Urinary bladder (tissue), 4 donors: Measurements from ENCODE around the gene LIN37. TPM values are rescaled to one million over a fixed set of nuclear protein-coding genes. Genes with fewer than 3 reads are reported as not detected.
A peak's percentile ranks its signal among the peaks of the same experiment; 100 is the strongest.
"Not testable (repeated sequence)": the region's sequence is repeated elsewhere in the genome, so short reads cannot be mapped to it uniquely, and the experiment has no call there.

Experiments used
- DNase-seq: peaks from one replicate; pipeline ENCODE4 v3.0.0-alpha.2; 2015; ENCODE audit errors: extremely low spot score
- H3K27ac ChIP-seq: one replicate; pipeline ENCODE4 v1.5.1; 2013; ENCODE audit warnings: low read depth, mild to moderate bottlenecking, moderate library complexity
- H3K36me3 ChIP-seq: one replicate; pipeline ENCODE4 v1.6.1; 2013; ENCODE audit warnings: mild to moderate bottlenecking, moderate library complexity; ENCODE audit not compliant: insufficient read depth
- H3K4me1 ChIP-seq: one replicate; pipeline ENCODE4 v1.6.1; 2013; ENCODE audit warnings: mild to moderate bottlenecking, moderate library complexity; ENCODE audit not compliant: insufficient read depth
- H3K4me3 ChIP-seq: one replicate; pipeline ENCODE4 v1.5.1; 2013; ENCODE audit warnings: low read depth, low read length
- WGBS: extraction: QIAGEN DNeasy Blood & Tissue Kit; methylation state at CpG from one replicate; pipeline ENCODE4 v1.1.7; 2013; 5-methylcytosine and 5-hydroxymethylcytosine counted together
- polyA plus RNA-seq: library from polyadenylated mRNA; stranded (reverse); fragments of 200-250 nt; gene quantifications from one replicate; pipeline ENCODE4 v1.2.3, GENCODE V29; 2013
- total RNA-seq: library from RNA; depleted of rRNA; stranded (reverse); fragments of >200 nt; gene quantifications from one replicate; pipeline ENCODE4 v1.2.3, GENCODE V29; 2014
- donor health status: healthy with polysubstance abuse.
- donor health status: healthy.

LIN37 gene
- total and polyA plus RNA-seq, 2 donors, result 5.4 to 18.8 TPM

GRCh38 chr19:35757231-35757748 is 8.9 kb downstream of the LIN37 start:
- peak overlapping the region; percentile 51 for H3K4me3 ChIP-seq
- peak; percentile 72 for DNase-seq
- 3% methylated on average over 19 of the region's 19 CpGs for WGBS
- H3K36me3 ChIP-seq, result no peaks in the 10 kb centered on the region
- H3K27ac ChIP-seq, result peak overlapping the region; percentile 84
- no peaks in the 10 kb centered on the region for H3K4me1 ChIP-seq

DNA sequence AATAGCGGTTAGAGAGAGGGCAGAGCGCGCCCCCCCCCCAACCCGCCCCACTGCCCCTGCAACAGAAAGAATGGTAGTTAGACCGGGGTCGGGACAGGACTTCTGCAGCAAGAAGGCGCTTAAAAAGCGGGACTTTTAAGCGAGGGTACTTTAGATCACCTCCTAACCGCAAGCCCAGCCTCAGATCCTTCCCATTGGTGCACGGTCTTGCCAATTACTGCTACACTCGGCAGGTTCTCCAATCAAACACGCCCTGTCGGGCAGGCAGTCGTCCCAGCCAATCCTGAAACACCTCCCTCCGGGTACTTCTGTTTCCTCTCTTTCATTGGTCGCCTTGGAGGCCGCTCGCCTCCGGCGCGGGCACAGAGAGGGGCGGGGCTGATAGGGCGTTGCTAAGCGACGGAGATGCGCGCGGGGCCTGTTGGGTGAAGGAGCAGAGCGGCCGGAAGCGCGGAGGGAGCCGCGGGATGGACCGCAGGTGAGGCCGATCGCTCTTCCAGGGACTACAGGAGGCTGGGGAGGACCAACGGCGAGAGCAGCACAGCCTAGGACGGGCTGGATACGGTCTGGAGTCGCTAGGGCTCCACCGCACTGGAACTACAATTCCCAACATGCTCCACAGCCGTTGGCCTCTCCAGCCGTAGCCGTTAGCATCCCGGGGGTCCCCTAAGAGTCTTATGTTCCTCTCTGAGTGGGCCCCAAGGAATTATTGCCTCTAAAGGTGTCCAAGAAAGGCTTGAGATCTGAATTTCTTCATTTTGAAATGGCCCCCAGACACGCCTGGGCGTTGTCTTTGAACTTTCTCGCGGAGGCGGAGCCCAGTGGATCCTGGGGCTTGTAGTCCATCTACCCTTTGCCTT is 9.6 kb downstream of the LIN37 start, which contains the start of gene PROSER3:
Gene PROSER3, plus strand, starts transcription at position 428 of the 860 bp plus-strand sequence. Its CDS starts 40 bp downstream, at position 468.
- H3K27ac ChIP-seq, result peak within 1 kb of the TSS; percentile 92

DNA sequence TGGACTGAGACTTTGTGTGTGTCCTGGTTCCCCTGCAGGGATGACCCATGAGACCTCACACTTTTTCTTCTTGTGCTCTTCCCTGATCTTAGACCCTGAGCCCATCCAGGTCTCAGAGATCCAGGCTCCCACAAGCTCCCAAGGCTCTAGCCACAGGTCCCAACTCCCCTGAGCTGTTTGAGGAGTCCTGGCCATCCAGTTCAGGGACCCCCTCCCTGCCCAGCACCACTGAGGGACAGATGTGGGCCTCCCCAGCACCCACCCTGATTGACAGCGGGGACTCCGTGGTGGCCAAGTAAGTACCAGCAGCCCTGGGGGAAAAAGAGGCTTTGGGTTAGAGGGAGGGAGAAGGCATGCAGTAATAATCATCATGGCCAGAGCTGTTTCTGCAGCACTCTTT is 11.3 kb downstream of the LIN37 start:
- no peak overlapping the region for H3K4me3 ChIP-seq
- DNase-seq, result no peak
- no peak overlapping the region for H3K27ac ChIP-seq
- WGBS, result 94% methylated on average over 2 of the region's 2 CpGs
- no peaks in the 10 kb centered on the region for H3K36me3 ChIP-seq
- H3K4me1 ChIP-seq, result no peaks in the 10 kb centered on the region

More for the DNA sequence above, 9.6 kb downstream of the LIN37 start, which contains the start of gene PROSER3:
- Histone ChIP-seq H3K4me1 (no peaks in the 10 kb centered on the region), H3K36me3 (no peaks in the 10 kb centered on the region), H3K4me3 (peak within 1 kb of the TSS; percentile 64)
- peak; percentile 98 for DNase-seq
- WGBS, result under 1% methylated on average over 53 of the region's 53 CpGs

DNA sequence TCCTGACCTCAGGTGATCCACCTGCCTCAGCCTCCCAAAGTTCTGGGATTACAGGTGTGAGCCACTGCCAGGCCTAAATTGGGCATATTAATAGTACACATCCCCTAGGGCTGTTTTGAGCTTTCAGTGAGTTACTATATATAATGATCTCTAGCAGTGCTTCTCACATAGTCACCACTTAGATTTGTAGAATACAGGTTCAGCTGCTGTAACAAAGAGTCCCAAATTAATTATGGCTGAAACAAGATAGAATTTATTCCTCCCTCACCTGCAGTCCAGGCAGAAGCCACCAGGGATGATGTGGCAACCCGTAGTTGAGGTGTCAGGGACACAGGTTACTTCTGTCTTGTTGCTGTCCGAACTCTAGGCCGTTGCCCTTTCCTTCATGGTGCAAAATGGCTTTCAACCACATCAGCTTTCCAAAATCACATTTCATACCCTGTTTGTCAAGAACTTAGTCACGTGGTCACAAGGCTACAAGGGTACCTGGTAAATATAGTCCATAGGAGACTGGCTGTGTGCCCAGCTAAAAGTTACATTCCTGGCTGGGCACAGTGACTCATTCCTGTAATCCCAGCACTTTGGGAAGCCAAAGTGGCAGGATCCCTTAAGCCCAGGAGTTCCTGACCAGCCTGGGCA is 12.5 kb downstream of the LIN37 start:
- Histone ChIP-seq H3K36me3 (no peaks in the 10 kb centered on the region), H3K4me1 (no peaks in the 10 kb centered on the region), H3K27ac (no peak overlapping the region), H3K4me3 (no peak overlapping the region)
- WGBS, result 94% methylated on average over 4 of the region's 4 CpGs
- DNase-seq, result no peak

DNA sequence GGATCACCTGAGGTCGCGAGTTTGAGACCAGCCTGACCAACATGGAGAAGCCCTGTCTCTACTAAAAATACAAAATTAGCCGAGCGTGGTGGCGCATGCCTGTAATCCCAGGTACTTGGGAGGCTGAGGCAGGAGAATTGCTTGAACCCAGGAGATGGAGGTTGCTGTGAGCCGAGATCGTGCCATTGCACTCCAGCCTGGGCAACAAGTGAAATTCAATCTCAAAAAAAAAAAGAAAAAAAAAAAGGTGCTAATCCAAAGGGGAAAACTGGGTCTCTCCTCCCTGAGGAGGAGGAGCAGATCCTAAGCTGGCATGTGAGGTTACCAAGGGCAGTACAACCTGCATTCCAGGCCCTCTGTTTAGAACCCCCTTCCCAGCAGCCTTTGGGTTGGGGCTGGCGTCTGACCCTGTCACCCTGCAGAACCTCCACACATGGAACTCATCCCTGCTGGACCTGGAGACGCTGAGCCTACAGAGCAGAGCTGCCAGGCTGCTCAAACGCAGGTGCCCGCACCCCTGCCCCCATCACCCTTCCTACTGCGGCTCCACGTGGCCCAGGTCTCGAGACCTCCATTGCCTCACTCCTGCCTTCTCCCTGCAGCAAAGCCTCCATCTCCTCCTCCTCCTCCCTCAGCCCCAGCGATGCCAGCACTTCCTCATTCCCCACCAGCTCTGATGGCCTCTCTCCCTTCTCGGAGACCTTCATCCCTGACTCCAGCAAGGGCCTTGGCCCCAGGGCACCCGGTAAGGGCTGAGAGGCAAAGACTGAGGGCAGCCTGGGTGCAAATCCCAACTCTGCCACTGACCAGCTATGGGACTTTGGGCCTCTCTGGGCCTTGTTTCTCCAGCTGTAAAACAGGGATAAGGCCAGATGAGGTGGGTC is 16.3 kb downstream of the LIN37 start:
- H3K36me3 ChIP-seq, result no peaks in the 10 kb centered on the region
- no peak for DNase-seq
- WGBS, result 93% methylated on average over 17 of the region's 17 CpGs
- H3K4me3 ChIP-seq, result no peak overlapping the region
- no peaks in the 10 kb centered on the region for H3K4me1 ChIP-seq
- H3K27ac ChIP-seq, result no peak overlapping the region

- Histone ChIP-seq H3K36me3 (no peaks in the 10 kb centered on the region), H3K4me3 (no peak overlapping the region), H3K27ac (no peak overlapping the region), H3K4me1 (no peaks in the 10 kb centered on the region)
- WGBS, result 86% methylated on average over 11 of the region's 11 CpGs
- DNase-seq, result no peak
Measured at GRCh38 chr19:35766571-35767104, 18.3 kb downstream of the LIN37 start.

- no peak overlapping the region for H3K27ac ChIP-seq
- no peaks in the 10 kb centered on the region for H3K4me1 ChIP-seq
- no peak overlapping the region for H3K4me3 ChIP-seq
- WGBS, result 56% methylated on average over 34 of the region's 34 CpGs
- H3K36me3 ChIP-seq, result no peaks in the 10 kb centered on the region
- no peak for DNase-seq
Measured at GRCh38 chr19:35767288-35768081, 19.1 kb downstream of the LIN37 start.

- no peak for DNase-seq
- no peaks in the 10 kb centered on the region for H3K36me3 ChIP-seq
- H3K4me1 ChIP-seq, result no peaks in the 10 kb centered on the region
- 61% methylated on average over 15 of the region's 15 CpGs for WGBS
- H3K27ac ChIP-seq, result no peak overlapping the region
- no peak overlapping the region for H3K4me3 ChIP-seq
Measured at GRCh38 chr19:35768082-35768421, 19.7 kb downstream of the LIN37 start.

GRCh38 chr19:35772362-35772761 is 24.0 kb downstream of the LIN37 start:
- H3K36me3 ChIP-seq, H3K27ac ChIP-seq, DNase-seq, H3K4me3 ChIP-seq, H3K4me1 ChIP-seq: not testable (repeated sequence)
- WGBS, result 95% methylated on average over 5 of the region's 5 CpGs

DNA sequence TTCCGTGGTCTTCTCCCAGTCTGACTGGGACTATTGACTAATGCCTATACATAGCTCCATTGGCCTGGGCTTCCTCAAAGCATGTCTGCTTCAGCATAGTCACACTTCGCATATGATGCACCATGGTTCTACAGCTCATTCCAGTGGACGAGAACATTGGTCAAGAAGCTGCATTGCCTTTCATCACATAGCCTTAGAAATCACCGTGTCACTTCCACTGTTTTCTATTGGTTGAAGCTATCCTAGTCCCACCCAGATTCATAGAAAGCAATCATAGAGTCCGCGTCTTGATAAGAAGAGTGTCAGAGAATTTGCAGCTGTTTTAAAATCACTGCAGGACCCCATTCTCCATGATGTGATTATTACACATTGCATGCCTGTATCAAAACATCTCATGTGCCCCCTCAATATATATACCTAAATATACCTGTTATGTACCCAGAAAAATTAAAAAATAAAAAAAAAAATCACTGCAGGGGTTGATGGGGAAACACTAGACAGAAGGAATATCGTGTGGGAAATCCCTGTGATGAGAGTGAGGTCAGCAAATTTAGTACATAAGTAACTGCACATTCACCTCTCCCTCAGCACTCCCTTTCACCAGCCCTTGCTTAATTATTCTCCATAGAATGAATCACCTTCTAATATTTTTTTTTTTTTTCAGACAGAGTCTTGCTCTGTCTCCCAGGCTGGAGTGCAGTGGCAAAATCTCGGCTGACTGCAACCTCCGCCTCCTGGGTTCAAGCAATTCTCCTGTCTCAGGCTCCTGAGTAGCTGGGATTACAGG is 24.8 kb downstream of the LIN37 start:
- DNase-seq, result no peak
- H3K4me1 ChIP-seq, result no peaks in the 10 kb centered on the region
- no peak overlapping the region for H3K4me3 ChIP-seq
- 51% methylated on average over 9 of the region's 9 CpGs for WGBS
- no peaks in the 10 kb centered on the region for H3K36me3 ChIP-seq
- no peak overlapping the region for H3K27ac ChIP-seq

GRCh38 chr19:35774274-35775045 is 26.1 kb downstream of the LIN37 start:
- H3K4me3 ChIP-seq, result peak overlapping the region; percentile 83
- 57% methylated on average over 16 of the region's 16 CpGs for WGBS
- no peaks in the 10 kb centered on the region for H3K36me3 ChIP-seq
- H3K27ac ChIP-seq, result no peak overlapping the region
- H3K4me1 ChIP-seq, result no peaks in the 10 kb centered on the region
- DNase-seq, result no peak
